H1 (cell line): ENCODE measurements around the gene GRIA4. TPM values are rescaled to one million over a fixed set of nuclear protein-coding genes. Genes with fewer than 3 reads are reported as not detected.

Experiments used
- CTCF ChIA-PET: fragments of 300-600 bp; sonication (Branson Sonifier 250); formaldehyde crosslinking; loops from one replicate; lab custom pipeline; 2021; ENCODE audit not compliant: partially characterized antibody; lab: Charles Lee
- POLR2A ChIA-PET: fragments of 300-600 bp; sonication (Branson Sonifier 250); formaldehyde crosslinking; loops from one replicate; lab custom pipeline; 2021; ENCODE audit warnings: inconsistent platforms; ENCODE audit not compliant: partially characterized antibody; lab: Charles Lee
- DNase-seq, 2 experiments: peaks; one replicate each; pipeline versions ENCODE4 v3.0.0 to v3.0.0-alpha.2; 2010 to 2022; ENCODE audit warnings: low spot score in 2 of 2, low read depth in 1 of 2, mixed read lengths in 1 of 2
- FAIRE-seq: peaks from 2 replicates; lab custom pipeline; 2011; peaks lifted over from hg19 to GRCh38; lab: Jason Lieb, UNC
- H2AFZ ChIP-seq: 2 replicates; pipeline ENCODE4 v1.8.1; 2012; ENCODE audit warnings: low read length, inconsistent platforms
- H2AK5ac ChIP-seq: 2 replicates; pipeline ENCODE4 v1.6.1; 2013; ENCODE audit warnings: low read depth, low read length
- H2BK120ac ChIP-seq: replicated peaks from 2 replicates; pipeline ENCODE3; 2013; ENCODE audit warnings: low read depth, low read length, inconsistent platforms
- H2BK12ac ChIP-seq: 2 replicates; pipeline ENCODE4 v1.6.1; 2013; ENCODE audit warnings: low read depth, low read length
- H2BK15ac ChIP-seq: 2 replicates; pipeline ENCODE4 v1.6.1; 2013; ENCODE audit warnings: low read length
- H2BK20ac ChIP-seq: 2 replicates; pipeline ENCODE4 v1.6.1; 2013; ENCODE audit warnings: low read length
- H2BK5ac ChIP-seq: 2 replicates; pipeline ENCODE4 v1.6.1; 2013; ENCODE audit warnings: low read depth, low read length
- H3K14ac ChIP-seq: 2 replicates; pipeline ENCODE4 v1.6.1; 2013; ENCODE audit warnings: inconsistent platforms; ENCODE audit not compliant: insufficient read length
- H3K18ac ChIP-seq: 2 replicates; pipeline ENCODE4 v1.6.1; 2013; ENCODE audit warnings: low read length; ENCODE audit errors: extremely low read depth
- H3K23ac ChIP-seq: 2 replicates; pipeline ENCODE4 v1.6.1; 2013; ENCODE audit warnings: inconsistent platforms; ENCODE audit not compliant: insufficient read length
- H3K23me2 ChIP-seq: 2 replicates; pipeline ENCODE4 v1.6.1; 2013; ENCODE audit warnings: low read depth, low read length
- H3K27ac ChIP-seq: 2 replicates; pipeline ENCODE4 v1.6.1; 2011; ENCODE audit warnings: low read depth, low read length, inconsistent platforms
- H3K27me3 ChIP-seq, 4 experiments: replicated peaks in 1 of 4; 1 replicate in 1 of 4; 2 replicates in 3 of 4; pipeline versions ENCODE4 v1.6.1 to v1.8.1; 2011 to 2013; ENCODE audit warnings: low read length in 3 of 4, mild to moderate bottlenecking in 3 of 4, inconsistent platforms in 2 of 4, mixed read lengths in 2 of 4, moderate library complexity in 1 of 4; ENCODE audit not compliant: control insufficient read depth in 3 of 4, insufficient read depth in 3 of 4; ENCODE audit errors: extremely low read depth in 1 of 4
- H3K36me3 ChIP-seq, 4 experiments: 2 replicates each; pipeline versions ENCODE4 v1.6.1 to v1.8.1; 2011 to 2013; ENCODE audit warnings: mild to moderate bottlenecking in 4 of 4, low read length in 3 of 4, moderate library complexity in 2 of 4, control low read depth in 1 of 4, inconsistent platforms in 1 of 4; ENCODE audit not compliant: insufficient read depth in 4 of 4, control insufficient read depth in 2 of 4
- H3K4ac ChIP-seq: replicated peaks from 2 replicates; pipeline ENCODE3; 2013; ENCODE audit warnings: low read length, low read depth, mixed read lengths, inconsistent platforms; ENCODE audit not compliant: insufficient read length
- H3K4me1 ChIP-seq, 4 experiments: replicated peaks in 1 of 4; 1 replicate in 1 of 4; 2 replicates in 3 of 4; pipeline versions ENCODE4 v1.6.1 to v1.8.1; 2011 to 2013; ENCODE audit warnings: low read length in 3 of 4, inconsistent platforms in 2 of 4, mixed read lengths in 1 of 4; ENCODE audit not compliant: insufficient read depth in 4 of 4, control insufficient read depth in 3 of 4
- H3K4me2 ChIP-seq, 2 experiments: 2 replicates each; pipeline versions ENCODE4 v1.6.1 to v1.8.1; 2011 to 2013; ENCODE audit warnings: low read depth in 2 of 2, low read length in 2 of 2, control low read depth in 1 of 2, inconsistent platforms in 1 of 2, mild to moderate bottlenecking in 1 of 2; ENCODE audit not compliant: insufficient read depth in 1 of 2
- H3K4me3 ChIP-seq, 4 experiments: fragments of 200-600, 300-600 bp in 1 of 4; sonication (generic), shearing (Covaris generic), sonication (Bioruptor Twin) in 1 of 4; 2 replicates each; pipeline versions ENCODE4 v1.5.1 to v1.8.1; 2011 to 2016; ENCODE audit warnings: low read length in 4 of 4, low read depth in 3 of 4, control low read depth in 2 of 4, inconsistent platforms in 2 of 4, mild to moderate bottlenecking in 2 of 4, mixed read lengths in 1 of 4, moderate library complexity in 1 of 4; ENCODE audit not compliant: insufficient read depth in 2 of 4; ENCODE audit errors: extremely low read depth in 1 of 4
- H3K56ac ChIP-seq: replicated peaks from 2 replicates; pipeline ENCODE3; 2013; ENCODE audit warnings: low read depth, mild to moderate bottlenecking, mixed read lengths, low read length, inconsistent platforms; ENCODE audit not compliant: insufficient read length
- H3K79me1 ChIP-seq: 2 replicates; pipeline ENCODE4 v1.6.1; 2013; ENCODE audit warnings: low read depth, low read length, control low read depth
- H3K79me2 ChIP-seq, 2 experiments: 2 replicates each; pipeline versions ENCODE4 v1.6.1 to v1.8.1; 2012 to 2013; ENCODE audit warnings: low read length in 2 of 2, mild to moderate bottlenecking in 2 of 2, inconsistent platforms in 1 of 2; ENCODE audit not compliant: insufficient read depth in 2 of 2, control insufficient read depth in 1 of 2
- H3K9ac ChIP-seq, 4 experiments: replicated peaks in 1 of 4; 1 replicate in 1 of 4; 2 replicates in 3 of 4; pipeline versions ENCODE4 v1.6.1 to v1.8.1; 2011 to 2013; ENCODE audit warnings: low read depth in 3 of 4, low read length in 3 of 4, control low read depth in 2 of 4, mild to moderate bottlenecking in 2 of 4, moderate library complexity in 2 of 4, inconsistent platforms in 1 of 4; ENCODE audit errors: extremely low read depth in 1 of 4
- H3K9me3 ChIP-seq, 2 experiments: 2 replicates each; pipeline versions ENCODE4 v1.6.1 to v1.8.1; 2012 to 2013; ENCODE audit warnings: mild to moderate bottlenecking in 2 of 2, moderate library complexity in 2 of 2, control low read depth in 1 of 2, inconsistent platforms in 1 of 2, low read depth in 1 of 2, low read length in 1 of 2, mixed read lengths in 1 of 2; ENCODE audit not compliant: insufficient read depth in 2 of 2
- H4K20me1 ChIP-seq, 2 experiments: replicated peaks in 1 of 2; 2 replicates each; pipeline versions ENCODE3 to v1.8.1; 2011 to 2013; ENCODE audit warnings: inconsistent platforms in 2 of 2, low read length in 2 of 2, mild to moderate bottlenecking in 1 of 2; ENCODE audit not compliant: insufficient read depth in 2 of 2, control insufficient read depth in 1 of 2
- H4K5ac ChIP-seq: 2 replicates; pipeline ENCODE4 v1.6.1; 2013; ENCODE audit warnings: low read length, low read depth, mixed read lengths, inconsistent platforms; ENCODE audit not compliant: insufficient read length
- H4K8ac ChIP-seq: 2 replicates; pipeline ENCODE4 v1.8.0; 2013; ENCODE audit warnings: mild to moderate bottlenecking, moderate library complexity, low read length, inconsistent platforms; ENCODE audit not compliant: insufficient read depth; ENCODE audit errors: extremely low read depth
- H4K91ac ChIP-seq: replicated peaks from 2 replicates; pipeline ENCODE3; 2013; ENCODE audit warnings: low read length, mixed read lengths, inconsistent platforms; ENCODE audit not compliant: insufficient read length
- ATF3 ChIP-seq: IDR thresholded peaks from 2 replicates; pipeline ENCODE4 v1.6.1; 2011; ENCODE audit warnings: low read depth, mild to moderate bottlenecking, low read length; ENCODE audit not compliant: insufficient read depth
- CHD2 ChIP-seq: IDR thresholded peaks from 2 replicates; pipeline ENCODE4 v1.6.1; 2012; ENCODE audit warnings: low read length, improper control_type of control experiment
- RXRA ChIP-seq: IDR thresholded peaks from 2 replicates; pipeline ENCODE4 v1.6.1; 2011; ENCODE audit warnings: low read depth, mild to moderate bottlenecking, low read length, moderate library complexity; ENCODE audit not compliant: insufficient read depth
- SRF ChIP-seq: IDR thresholded peaks from 2 replicates; pipeline ENCODE4 v1.6.1; 2011; ENCODE audit warnings: mild to moderate bottlenecking, low read depth, low read length, moderate library complexity
- SUZ12 ChIP-seq: fragments of 200-600 bp; sonication (generic); IDR thresholded peaks from 2 replicates; pipeline ENCODE4 v1.6.1; 2012; ENCODE audit warnings: mild to moderate bottlenecking, inconsistent platforms, low read length, moderate library complexity, mixed read lengths
- TBP ChIP-seq: IDR thresholded peaks from 2 replicates; pipeline ENCODE4 v1.6.1; 2011; ENCODE audit warnings: low read depth, low read length, improper control_type of control experiment
- WGBS, 2 experiments: shearing (Covaris generic) in 1 of 2; methylation state at CpG; one replicate each; pipeline versions ENCODE4 v1.1.6 to v1.1.7; 2013 to 2015; ENCODE audit warnings: low lambda C conversion rate in 2 of 2, mixed read lengths in 2 of 2, inconsistent platforms in 1 of 2, low coverage in 1 of 2, missing lambda C conversion rate in 1 of 2; ENCODE audit not compliant: insufficient replicate concordance in 2 of 2, insufficient coverage in 1 of 2, insufficient read length in 1 of 2; ENCODE audit errors: extremely low coverage in 1 of 2, missing lambda C conversion rate in 1 of 2; 5-methylcytosine and 5-hydroxymethylcytosine counted together
- polyA plus RNA-seq, 7 experiments: library from polyadenylated mRNA; depleted of rRNA in 3 of 7; stranded (reverse) in 5 of 7; unstranded in 2 of 7; fragments of >200 nt in 5 of 7; fragments of 200-250 nt in 2 of 7; gene quantifications; 1 replicate in 5 of 7; 2 replicates in 1 of 7; 4 replicates in 1 of 7; pipeline versions ENCODE4 v1.2.1 to v1.2.3, GENCODE V29; 2011 to 2013; ENCODE audit warnings: missing spikeins in 2 of 7, mixed read lengths in 2 of 7
- total RNA-seq: library from RNA; stranded (reverse); fragmentation: NEBNext Ultra II Directional; extraction: Animal tissue kit (Norgen Biotek cat#: 25700); gene quantifications from 2 replicates; pipeline ENCODE4 v1.2.1, GENCODE V29; 2021

The GRIA4 gene
- total and polyA plus RNA-seq, 2 of the 8 experiments (the other 6 are each of a cell fraction or from before 2014, with no cell fraction given) = 12.5 to 21.8 TPM

DNA sequence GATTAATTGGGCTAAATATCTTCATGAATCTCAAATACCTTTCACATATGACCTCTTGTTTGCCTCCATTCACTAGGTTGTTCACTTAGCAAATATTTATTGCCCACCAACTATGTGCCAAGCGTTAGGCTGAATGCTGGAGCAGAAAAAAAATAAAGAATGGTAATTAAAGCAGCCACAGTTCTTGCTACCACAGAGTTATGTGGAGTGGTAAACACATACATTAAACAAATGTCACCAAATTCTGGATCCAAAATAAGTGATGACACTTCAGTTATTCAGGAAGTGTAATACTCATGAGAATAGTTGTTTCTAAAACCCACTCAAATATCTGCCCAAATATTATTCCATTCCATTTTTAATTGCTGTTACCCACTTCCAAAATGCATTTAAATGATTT is 128.4 kb downstream of the GRIA4 start:
- Histone ChIP-seq H3K79me2 (no peaks in the 10 kb centered on the region), H2BK15ac (no peak overlapping the region), H4K91ac (no peak overlapping the region), H3K27ac (no peak overlapping the region), H4K8ac (no peak overlapping the region), H3K79me1 (no peaks in the 10 kb centered on the region), H2AK5ac (no peak overlapping the region), H3K23me2 (no peaks in the 10 kb centered on the region), H3K36me3 (no peaks in the 10 kb centered on the region), H3K4me2 (no peak overlapping the region), H3K4me1 (no peaks in the 10 kb centered on the region), H3K14ac (no peak overlapping the region), H3K27me3 (no peaks in the 10 kb centered on the region), H2BK12ac (no peak overlapping the region), H3K18ac (no peak overlapping the region), H3K9me3 (no peaks in the 10 kb centered on the region), H3K56ac (no peak overlapping the region), H2BK5ac (no peak overlapping the region), H3K23ac (no peak overlapping the region), H2BK20ac (no peak overlapping the region), H3K9ac (no peak overlapping the region), H3K4ac (no peak overlapping the region), H4K20me1 (no peaks in the 10 kb centered on the region), H4K5ac (no peak overlapping the region), H2BK120ac (no peak overlapping the region), H2AFZ (no peak overlapping the region), H3K4me3 (no peak overlapping the region)
- WGBS, 2 experiments = 89% methylated on average over 1 of the region's 1 CpG; no CpG with 5 or more reads in 1 of the 2 experiments
- no peak for DNase-seq
- ChIA-PET CTCF (no interaction called here), POLR2A (no interaction called here)
- FAIRE-seq = no peak
- TF ChIP-seq CHD2 = no peak
- no peak for TF ChIP-seq SUZ12
- no peak for TF ChIP-seq RXRA
- TF ChIP-seq ATF3 = no peak
- TF ChIP-seq TBP = no peak
- no peak for TF ChIP-seq SRF
